GM12878 (cell line): Measurements from ENCODE around the gene BEST3. TPM values are rescaled to one million over a fixed set of nuclear protein-coding genes. Genes with fewer than 3 reads are reported as not detected.

Source experiments
- ATAC-seq: fragments of 200-7000 bp; cut with Tn5 transposase; 3 replicates; pipeline ENCODE4 v1.9.1; 2020; ENCODE audit warnings: mild to moderate bottlenecking, moderate library complexity
- BruUV-seq: library from RNA; stranded (reverse); fragments of 400-500 nt; replicated peaks from 2 replicates; lab custom pipeline; 2021; lab: Mats Ljungman, UMichigan
- CTCF ChIA-PET: fragments of 300-600 bp; sonication (Branson Sonifier 250); formaldehyde crosslinking; extraction: SDS; loops from one replicate; lab custom pipeline; 2021; ENCODE audit warnings: inconsistent platforms; lab: Yijun Ruan, JAX
- POLR2A ChIA-PET: fragments of 350-600 bp; formaldehyde crosslinking; extraction: SDS; loops from one replicate; lab custom pipeline; 2021; ENCODE audit warnings: inconsistent platforms; lab: Charles Lee
- RAD21 ChIA-PET: fragments of 300-600 bp; sonication (Branson Sonifier 250); formaldehyde crosslinking; loops from one replicate; lab custom pipeline; 2023; ENCODE audit warnings: antibody characterized with exemption; ENCODE audit not compliant: unreplicated experiment; lab: Charles Lee
- SMC1A ChIA-PET: fragments of 300-600 bp; sonication (Branson Sonifier 250); formaldehyde crosslinking; loops from one replicate; lab custom pipeline; 2023; ENCODE audit not compliant: unreplicated experiment, uncharacterized antibody; lab: Charles Lee
- DNase-seq: peaks from one replicate; pipeline ENCODE4 v3.0.0-alpha.2; 2011; ENCODE audit warnings: low read depth, low spot score
- FAIRE-seq: peaks from 3 replicates; lab custom pipeline; 2011; peaks lifted over from hg19 to GRCh38; lab: Jason Lieb, UNC
- H2AFZ ChIP-seq: 2 replicates; pipeline ENCODE4 v1.6.0; 2011; ENCODE audit warnings: low read depth, low read length, control low read depth; ENCODE audit not compliant: control insufficient read depth
- H3K27ac ChIP-seq: 2 replicates; pipeline ENCODE4 v1.5.1; 2011; ENCODE audit warnings: control low read depth; ENCODE audit not compliant: control insufficient read depth, insufficient read depth
- H3K27me3 ChIP-seq, 2 experiments: replicated peaks in 1 of 2; 2 replicates each; pipeline versions ENCODE4 v1.6.0 to v1.6.1; 2011; ENCODE audit warnings: low read length in 1 of 2; ENCODE audit not compliant: control insufficient read depth in 2 of 2, insufficient read depth in 2 of 2
- H3K36me3 ChIP-seq, 2 experiments: 2 replicates each; pipeline ENCODE4 v1.5.1; 2011; ENCODE audit warnings: low read length in 1 of 2; ENCODE audit not compliant: control insufficient read depth in 2 of 2, insufficient read depth in 2 of 2
- H3K4me1 ChIP-seq: 2 replicates; pipeline ENCODE4 v1.6.1; 2011; ENCODE audit warnings: mild to moderate bottlenecking, low read length, moderate library complexity, mixed read lengths; ENCODE audit not compliant: control insufficient read depth, insufficient read depth
- H3K4me2 ChIP-seq: 2 replicates; pipeline ENCODE4 v1.6.0; 2011; ENCODE audit warnings: control low read depth; ENCODE audit not compliant: control insufficient read depth, insufficient read depth
- H3K4me3 ChIP-seq: fragments of 200-600 bp; sonication (generic); 2 replicates; pipeline ENCODE4 v1.5.1; 2016
- H3K79me2 ChIP-seq: 2 replicates; pipeline ENCODE4 v1.6.0; 2011; ENCODE audit warnings: low read length; ENCODE audit not compliant: control insufficient read depth, insufficient read depth
- H3K9ac ChIP-seq: 2 replicates; pipeline ENCODE4 v1.8.0; 2011; ENCODE audit warnings: low read length, control low read depth, mixed read lengths; ENCODE audit not compliant: control insufficient read depth, insufficient read depth
- H3K9me3 ChIP-seq: replicated peaks from 3 replicates; pipeline ENCODE4 v1.5.1; 2011; ENCODE audit warnings: mild to moderate bottlenecking, low read length; ENCODE audit not compliant: control insufficient read depth, insufficient read depth
- H4K20me1 ChIP-seq: 2 replicates; pipeline ENCODE4 v1.6.0; 2011; ENCODE audit not compliant: control insufficient read depth, insufficient read depth
- BCLAF1 ChIP-seq: fragments of 450-650 bp; IDR thresholded peaks from 2 replicates; pipeline ENCODE4 v1.6.1; 2017; ENCODE audit warnings: antibody characterized with exemption, mild to moderate bottlenecking, moderate library complexity
- CBFB ChIP-seq: IDR thresholded peaks from 2 replicates; pipeline ENCODE4 v1.6.1; 2016; ENCODE audit warnings: antibody characterized with exemption, low read depth
- CBX3 ChIP-seq: fragments of 200-600 bp; sonication (generic); IDR thresholded peaks from 2 replicates; pipeline ENCODE4 v1.6.1; 2016; ENCODE audit warnings: low read depth, borderline replicate concordance
- EGR1 ChIP-seq, 2 experiments: IDR thresholded peaks; 1 replicate in 1 of 2; 2 replicates in 1 of 2; pipeline ENCODE4 v1.6.1; 2011 to 2012; ENCODE audit warnings: low read depth in 2 of 2, low read length in 2 of 2, borderline replicate concordance in 1 of 2, mild to moderate bottlenecking in 1 of 2, moderate library complexity in 1 of 2
- GATAD2B ChIP-seq: fragments of 450-650 bp; conservative IDR thresholded peaks from 2 replicates; pipeline ENCODE4 v1.6.1; 2017; ENCODE audit warnings: low read depth, mild to moderate bottlenecking, moderate library complexity
- HDAC6 ChIP-seq: fragments of 200-600 bp; sonication (generic); IDR thresholded peaks from one replicate; pipeline ENCODE4 v1.8.0; 2017; ENCODE audit warnings: antibody characterized with exemption; ENCODE audit not compliant: unreplicated experiment
- HDGF ChIP-seq: fragments of 450-650 bp; IDR thresholded peaks from 2 replicates; pipeline ENCODE4 v1.6.1; 2016; ENCODE audit warnings: antibody characterized with exemption
- MEF2B ChIP-seq: fragments of 450-650 bp; IDR thresholded peaks from 2 replicates; pipeline ENCODE4 v1.6.1; 2018; ENCODE audit warnings: mild to moderate bottlenecking, moderate library complexity; ENCODE audit not compliant: partially characterized antibody, poor library complexity, severe bottlenecking
- MYB ChIP-seq: fragments of 150-350 bp; IDR thresholded peaks from 2 replicates; pipeline ENCODE4 v1.6.1; 2014; ENCODE audit warnings: mild to moderate bottlenecking, low read depth, low read length, borderline replicate concordance
- NKRF ChIP-seq: fragments of 450-650 bp; conservative IDR thresholded peaks from 2 replicates; pipeline ENCODE4 v1.6.1; 2017; ENCODE audit warnings: mild to moderate bottlenecking, moderate library complexity
- PKNOX1 ChIP-seq: fragments of 450-650 bp; IDR thresholded peaks from 2 replicates; pipeline ENCODE4 v1.6.1; 2016; ENCODE audit warnings: mild to moderate bottlenecking
- POLR2AphosphoS5 ChIP-seq: IDR thresholded peaks from 2 replicates; pipeline ENCODE4 v1.6.1; 2011; ENCODE audit warnings: mild to moderate bottlenecking, low read length, inconsistent platforms
- SIX5 ChIP-seq: IDR thresholded peaks from 2 replicates; pipeline ENCODE4 v1.6.1; 2011; ENCODE audit warnings: mild to moderate bottlenecking, low read depth, low read length, moderate library complexity; ENCODE audit not compliant: severe bottlenecking
- SKIL ChIP-seq: fragments of 450-650 bp; IDR thresholded peaks from 2 replicates; pipeline ENCODE4 v1.6.1; 2017; ENCODE audit warnings: mild to moderate bottlenecking, low read depth, inconsistent platforms; ENCODE audit not compliant: poor library complexity, severe bottlenecking
- SMAD5 ChIP-seq: IDR thresholded peaks from 2 replicates; pipeline ENCODE4 v1.6.1; 2016; ENCODE audit warnings: antibody characterized with exemption, low read depth
- SRF ChIP-seq, 2 experiments: IDR thresholded peaks; 2 replicates each; pipeline ENCODE4 v1.6.1; 2011; ENCODE audit warnings: low read depth in 2 of 2, low read length in 2 of 2, mild to moderate bottlenecking in 1 of 2, moderate library complexity in 1 of 2
- TCF12 ChIP-seq: IDR thresholded peaks from 2 replicates; pipeline ENCODE4 v1.6.1; 2011; ENCODE audit warnings: low read depth, mild to moderate bottlenecking, low read length
- ZNF384 ChIP-seq: IDR thresholded peaks from 2 replicates; pipeline ENCODE4 v1.6.1; 2012; ENCODE audit warnings: low read depth, mild to moderate bottlenecking, low read length, improper control_type of control experiment, borderline replicate concordance
- WGBS: methylation state at CpG from one replicate; pipeline ENCODE4 v1.1.6; 2016; ENCODE audit warnings: low lambda C conversion rate; ENCODE audit not compliant: insufficient replicate concordance, insufficient coverage; ENCODE audit errors: missing lambda C conversion rate; 5-methylcytosine and 5-hydroxymethylcytosine counted together
- in situ Hi-C: fragments of 300-500 bp; cut with MboI; formaldehyde crosslinking; loops from 9 replicates; pipeline ENCODE4 v1.14.3; 2018; ENCODE audit warnings: mixed read lengths
- intact Hi-C: fragments of 100-400 bp; cut with micrococcal nuclease; formaldehyde crosslinking; loops from one replicate; pipeline ENCODE4 v1.14.2; 2022; ENCODE audit not compliant: unreplicated experiment
- polyA plus RNA-seq, 11 experiments: library from polyadenylated mRNA; depleted of rRNA in 4 of 11; unstranded in 6 of 11; stranded (reverse) in 5 of 11; fragments of >200 nt; fragmentation: Nextera tagmentation in 4 of 11; fragmentation: Illumina TruSeq in 1 of 11; extraction: Ambion mirVana in 4 of 11; extraction: Trizol in 1 of 11; gene quantifications; 1 replicate in 1 of 11; 2 replicates in 10 of 11; pipeline versions ENCODE4 v1.2.1 to v1.2.3, GENCODE V29; 2011 to 2016; ENCODE audit warnings: inconsistent platforms in 2 of 11, missing spikeins in 2 of 11, low read depth in 1 of 11
- total RNA-seq, 4 experiments: library from RNA; depleted of rRNA in 3 of 4; stranded (reverse); fragments of >200 nt in 3 of 4; fragmentation: Illumina TruSeq in 1 of 4; extraction: Trizol in 1 of 4; gene quantifications; 2 replicates each; pipeline versions ENCODE4 v1.2.1 to v1.2.3, GENCODE V29; 2013 to 2021

BEST3 gene
- total and polyA plus RNA-seq, 10 of the 15 experiments (the other 5 are each of a cell fraction or from before 2014, with no cell fraction given), result not detected

- SMC1A ChIA-PET, result no interaction called here
- FAIRE-seq (no peak), DNase-seq (no peak), ATAC-seq (no peak)
- H4K20me1 ChIP-seq, result no peaks in the 10 kb centered on the region
- WGBS, result 68% methylated on average over 3 of the region's 3 CpGs
- RAD21 ChIA-PET, result no interaction called here
- H3K4me3 ChIP-seq, result no peak overlapping the region
- POLR2A ChIA-PET, result no interaction called here
- CTCF ChIA-PET, result no interaction called here
- H2AFZ ChIP-seq, result no peak overlapping the region
- no peaks in the 10 kb centered on the region for H3K9me3 ChIP-seq
- no peaks in the 10 kb centered on the region for H3K4me1 ChIP-seq
- H3K9ac ChIP-seq, result no peak overlapping the region
- no peak overlapping the region for H3K4me2 ChIP-seq
- H3K79me2 ChIP-seq, result no peaks in the 10 kb centered on the region
- H3K27me3 ChIP-seq, result peaks cover 0 to 3% of the 10 kb centered on the region in 2 experiments; a peak in 2 of 4 replicates
- intact Hi-C loops (no loop called here), in situ Hi-C loops (no loop called here)
- no peak overlapping the region for H3K27ac ChIP-seq
- no TSS peak for BruUV-seq
- no peaks in the 10 kb centered on the region for H3K36me3 ChIP-seq
- TF ChIP-seq SMAD5 (no peak), POLR2AphosphoS5 (no peak), SKIL (no peak), MEF2B (no peak), HDAC6 (no peak), PKNOX1 (no peak), TCF12 (no peak), CBX3 (no peak), HDGF (no peak), SIX5 (no peak), CBFB (no peak), GATAD2B (no peak), MYB (no peak), EGR1 (IDR thresholded peaks at IDR 0.05; ENCODE audit: borderline replicate concordance in 1 of 2, low read depth in 2 of 2, low read length in 2 of 2) (no peak), SRF (IDR thresholded peaks at IDR 0.05; ENCODE audit: low read depth in 2 of 2, low read length in 2 of 2) (no peak), NKRF (no peak), BCLAF1 (no peak), ZNF384 (no peak)
Observed at GRCh38 chr12:69663726-69664125, 35.4 kb downstream of the BEST3 start.
